Astrocyte (in vitro differentiated cells and primary cell): ENCODE results near the gene PRG3.

Source experiments
- EZH2 ChIP-seq: IDR thresholded peaks from 2 replicates; pipeline ENCODE4 v1.6.1; 2012; ENCODE audit warnings: mild to moderate bottlenecking, low read length, inconsistent platforms; ENCODE audit not compliant: insufficient read depth
- TF ChIP-seq, protein P1 (sequence below): IDR thresholded peaks from 2 replicates; pipeline ENCODE4 v1.5.1; 2011; ENCODE audit warnings: low read depth, mild to moderate bottlenecking, inconsistent platforms, low read length, moderate library complexity; ENCODE audit not compliant: insufficient read depth

DNA sequence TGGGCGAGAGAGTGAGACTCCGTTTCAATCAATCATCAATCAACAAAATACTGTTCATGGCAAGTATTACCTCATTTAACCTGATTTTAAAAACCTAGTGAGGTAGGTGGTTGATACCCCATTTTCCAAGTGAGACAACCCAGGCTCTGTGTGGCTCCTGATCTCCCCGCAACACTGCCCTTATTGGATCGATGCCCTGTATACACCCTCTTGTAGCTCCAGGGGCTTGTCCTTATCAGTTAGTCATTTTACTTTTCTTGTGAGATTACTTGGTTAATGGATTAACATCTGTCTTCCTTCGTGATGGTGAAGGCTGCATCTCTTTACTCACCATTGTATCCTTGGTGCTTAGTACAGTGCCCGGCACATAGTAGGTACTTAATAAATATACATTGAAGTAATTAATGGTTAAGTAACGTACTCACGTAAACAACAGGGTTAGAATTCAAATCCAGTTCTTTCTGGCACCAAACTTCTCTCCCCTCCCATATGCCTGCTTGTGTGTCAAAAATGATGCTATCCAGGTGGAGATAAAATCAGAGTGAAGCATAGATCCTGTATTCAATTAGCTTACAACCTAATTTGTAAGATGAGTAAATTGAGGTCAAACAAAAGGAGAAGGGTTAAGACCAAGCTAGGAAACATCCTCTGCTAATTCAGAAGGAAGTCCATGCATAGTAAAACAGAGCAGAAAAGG is 11.3 kb upstream of the PRG3 start:
- TF ChIP-seq, protein P1, sequence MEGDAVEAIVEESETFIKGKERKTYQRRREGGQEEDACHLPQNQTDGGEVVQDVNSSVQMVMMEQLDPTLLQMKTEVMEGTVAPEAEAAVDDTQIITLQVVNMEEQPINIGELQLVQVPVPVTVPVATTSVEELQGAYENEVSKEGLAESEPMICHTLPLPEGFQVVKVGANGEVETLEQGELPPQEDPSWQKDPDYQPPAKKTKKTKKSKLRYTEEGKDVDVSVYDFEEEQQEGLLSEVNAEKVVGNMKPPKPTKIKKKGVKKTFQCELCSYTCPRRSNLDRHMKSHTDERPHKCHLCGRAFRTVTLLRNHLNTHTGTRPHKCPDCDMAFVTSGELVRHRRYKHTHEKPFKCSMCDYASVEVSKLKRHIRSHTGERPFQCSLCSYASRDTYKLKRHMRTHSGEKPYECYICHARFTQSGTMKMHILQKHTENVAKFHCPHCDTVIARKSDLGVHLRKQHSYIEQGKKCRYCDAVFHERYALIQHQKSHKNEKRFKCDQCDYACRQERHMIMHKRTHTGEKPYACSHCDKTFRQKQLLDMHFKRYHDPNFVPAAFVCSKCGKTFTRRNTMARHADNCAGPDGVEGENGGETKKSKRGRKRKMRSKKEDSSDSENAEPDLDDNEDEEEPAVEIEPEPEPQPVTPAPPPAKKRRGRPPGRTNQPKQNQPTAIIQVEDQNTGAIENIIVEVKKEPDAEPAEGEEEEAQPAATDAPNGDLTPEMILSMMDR, result no peak
- no peak for TF ChIP-seq EZH2
